ENCODE results near the gene CHST13. TPM values are rescaled to one million over a fixed set of nuclear protein-coding genes. Genes with fewer than 3 reads are reported as not detected.

The CHST13 gene
- total RNA-seq, 4 donors from 2014 or later, result 0.32 TPM; not detected in 3

DNA sequence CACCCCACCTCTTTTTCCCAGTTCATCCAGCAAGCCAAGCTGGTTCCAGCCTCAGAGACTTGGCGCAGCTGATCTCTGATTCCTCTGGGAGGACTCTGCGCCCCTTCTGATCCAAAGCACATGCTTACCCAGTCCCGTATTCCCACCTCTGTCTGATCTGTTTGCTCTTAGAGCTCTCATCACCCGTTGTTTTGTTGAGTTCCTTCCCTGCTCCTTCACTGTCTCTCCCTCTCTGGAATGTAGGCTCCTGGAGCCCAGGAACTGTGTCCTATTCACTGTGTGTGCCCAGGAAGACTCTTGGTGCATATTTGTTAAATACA is 46.9 kb upstream of the CHST13 start:
- no peak for DNase-seq (ENCODE audit: low spot score in 2 of 2)
- TF ChIP-seq, protein P1, sequence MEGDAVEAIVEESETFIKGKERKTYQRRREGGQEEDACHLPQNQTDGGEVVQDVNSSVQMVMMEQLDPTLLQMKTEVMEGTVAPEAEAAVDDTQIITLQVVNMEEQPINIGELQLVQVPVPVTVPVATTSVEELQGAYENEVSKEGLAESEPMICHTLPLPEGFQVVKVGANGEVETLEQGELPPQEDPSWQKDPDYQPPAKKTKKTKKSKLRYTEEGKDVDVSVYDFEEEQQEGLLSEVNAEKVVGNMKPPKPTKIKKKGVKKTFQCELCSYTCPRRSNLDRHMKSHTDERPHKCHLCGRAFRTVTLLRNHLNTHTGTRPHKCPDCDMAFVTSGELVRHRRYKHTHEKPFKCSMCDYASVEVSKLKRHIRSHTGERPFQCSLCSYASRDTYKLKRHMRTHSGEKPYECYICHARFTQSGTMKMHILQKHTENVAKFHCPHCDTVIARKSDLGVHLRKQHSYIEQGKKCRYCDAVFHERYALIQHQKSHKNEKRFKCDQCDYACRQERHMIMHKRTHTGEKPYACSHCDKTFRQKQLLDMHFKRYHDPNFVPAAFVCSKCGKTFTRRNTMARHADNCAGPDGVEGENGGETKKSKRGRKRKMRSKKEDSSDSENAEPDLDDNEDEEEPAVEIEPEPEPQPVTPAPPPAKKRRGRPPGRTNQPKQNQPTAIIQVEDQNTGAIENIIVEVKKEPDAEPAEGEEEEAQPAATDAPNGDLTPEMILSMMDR (IDR thresholded peaks at IDR 0.05), result no peak
- no peak for TF ChIP-seq POLR2A (IDR thresholded peaks at IDR 0.05)
- no peak overlapping the region for H3K4me3 ChIP-seq (ENCODE audit: low read depth, poor library complexity, severe bottlenecking)
- 50 to 55% methylated on average over 4 of the region's 4 CpGs for WGBS, 2 donors
- intact Hi-C loops (cut with DNase I; ENCODE audit: low total_unique reads), result no loop called here

- TF ChIP-seq POLR2A (IDR thresholded peaks at IDR 0.05), result no peak
- TF ChIP-seq, protein P1 (IDR thresholded peaks at IDR 0.05), result no peak
- intact Hi-C loops (cut with DNase I; ENCODE audit: low total_unique reads), result no loop called here
- H3K4me3 ChIP-seq (ENCODE audit: low read depth, poor library complexity, severe bottlenecking), result no peak overlapping the region
- DNase-seq (ENCODE audit: low spot score in 2 of 2), result no peak
- 94 to 98% methylated on average over 14 of the region's 14 CpGs for WGBS, 2 donors
Measured at GRCh38 chr3:126478581-126479310, 45.2 kb upstream of the CHST13 start.

DNA sequence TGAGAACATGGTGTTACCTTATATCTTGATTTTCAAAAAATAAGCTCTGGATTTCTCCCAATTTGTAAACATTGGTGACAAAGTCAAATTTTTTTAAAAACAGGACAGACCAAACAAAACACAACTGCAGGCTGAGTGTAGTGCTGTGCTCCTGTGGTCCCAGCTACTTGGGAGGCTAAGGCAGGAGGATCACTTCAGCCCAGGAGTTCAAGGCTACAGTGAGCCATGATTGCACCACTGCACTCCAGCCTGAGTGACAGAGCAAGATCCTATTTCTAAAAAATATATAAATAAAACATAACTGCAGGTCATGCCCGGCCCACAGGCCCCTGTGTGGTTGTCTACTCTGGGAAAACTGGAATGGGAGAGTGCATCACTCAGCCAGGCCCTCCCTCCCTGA is 44.3 kb upstream of the CHST13 start:
- intact Hi-C loops (cut with DNase I; ENCODE audit: low total_unique reads), result no loop called here
- DNase-seq (ENCODE audit: low spot score in 2 of 2), result no peak
- TF ChIP-seq POLR2A (IDR thresholded peaks at IDR 0.05), result no peak
- TF ChIP-seq, protein P1 (IDR thresholded peaks at IDR 0.05), result no peak
- WGBS, 2 donors, result 91 to 93% methylated on average over 1 of the region's 1 CpG
- no peak overlapping the region for H3K4me3 ChIP-seq (ENCODE audit: low read depth, poor library complexity, severe bottlenecking)

GRCh38 chr3:126480206-126480605 is 43.7 kb upstream of the CHST13 start:
- H3K4me3 ChIP-seq (ENCODE audit: low read depth, poor library complexity, severe bottlenecking), result no peak overlapping the region
- intact Hi-C loops (cut with DNase I; ENCODE audit: low total_unique reads), result no loop called here
- no peak for DNase-seq (ENCODE audit: low spot score in 2 of 2)
- TF ChIP-seq POLR2A (IDR thresholded peaks at IDR 0.05), result no peak
- TF ChIP-seq, protein P1 (IDR thresholded peaks at IDR 0.05), result no peak
- WGBS, 2 donors, result 89 to 95% methylated on average over 5 of the region's 5 CpGs

DNA sequence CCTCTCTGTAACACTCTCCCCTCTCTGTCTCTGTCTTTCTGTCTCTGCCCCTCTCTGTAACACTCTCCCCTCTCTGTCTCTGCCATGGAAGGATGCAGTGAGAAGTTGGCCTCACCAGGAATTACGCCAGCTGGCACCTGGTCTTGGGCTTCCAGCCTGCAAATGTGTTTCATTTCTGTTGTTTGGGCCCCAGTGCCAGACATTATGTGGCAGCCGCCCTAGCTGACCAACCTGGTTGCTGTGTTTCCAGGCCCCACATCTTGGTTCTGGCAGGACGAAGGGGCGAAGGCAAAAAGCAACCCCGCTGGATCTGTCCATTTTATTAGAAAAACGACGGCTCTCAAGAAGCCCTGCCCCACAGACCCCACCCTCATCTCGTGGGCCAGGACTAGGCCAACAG is 43.1 kb upstream of the CHST13 start:
- 73 to 81% methylated on average over 8 of the region's 8 CpGs for WGBS, 2 donors
- intact Hi-C loops (cut with DNase I; ENCODE audit: low total_unique reads), result no loop called here
- no peak overlapping the region for H3K4me3 ChIP-seq (ENCODE audit: low read depth, poor library complexity, severe bottlenecking)
- no peak for DNase-seq (ENCODE audit: low spot score in 2 of 2)
- no peak for TF ChIP-seq POLR2A (IDR thresholded peaks at IDR 0.05)
- TF ChIP-seq, protein P1 (IDR thresholded peaks at IDR 0.05), result no peak

Data from lower leg skin (tissue), 4 donors.